HG02759 (cell line): ENCODE measurements around the gene PCP4.

Experiments used
- ATAC-seq: cut with Tn5 transposase; IDR thresholded peaks from one replicate; pipeline ENCODE4 v1.9.1; 2021; ENCODE audit warnings: mild to moderate bottlenecking, moderate library complexity; ENCODE audit not compliant: unreplicated experiment

Gene PCP4

GRCh38 chr21:39969691-39970364, 102.6 kb downstream of the PCP4 start:
- no peak for ATAC-seq

DNA sequence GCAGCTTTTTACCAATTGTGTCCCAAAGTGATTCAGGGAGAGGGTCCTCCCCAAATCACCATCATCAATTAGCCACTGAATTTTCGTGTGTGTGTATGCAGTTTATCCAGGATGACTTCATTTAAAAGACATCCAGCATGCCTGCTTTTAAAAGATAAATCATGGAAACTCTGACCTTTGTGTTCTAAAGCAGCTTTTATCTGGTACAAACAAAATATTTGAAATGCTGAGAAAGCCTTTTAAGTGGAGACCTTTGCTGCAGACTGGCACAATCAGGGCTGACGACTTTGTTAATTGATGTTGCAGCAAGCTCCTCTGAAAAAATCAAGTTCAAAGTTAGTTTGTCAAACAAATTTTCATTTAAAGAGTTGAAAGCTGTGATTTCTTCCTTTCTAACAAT, 104.7 kb downstream of the PCP4 start:
- no peak for ATAC-seq

DNA sequence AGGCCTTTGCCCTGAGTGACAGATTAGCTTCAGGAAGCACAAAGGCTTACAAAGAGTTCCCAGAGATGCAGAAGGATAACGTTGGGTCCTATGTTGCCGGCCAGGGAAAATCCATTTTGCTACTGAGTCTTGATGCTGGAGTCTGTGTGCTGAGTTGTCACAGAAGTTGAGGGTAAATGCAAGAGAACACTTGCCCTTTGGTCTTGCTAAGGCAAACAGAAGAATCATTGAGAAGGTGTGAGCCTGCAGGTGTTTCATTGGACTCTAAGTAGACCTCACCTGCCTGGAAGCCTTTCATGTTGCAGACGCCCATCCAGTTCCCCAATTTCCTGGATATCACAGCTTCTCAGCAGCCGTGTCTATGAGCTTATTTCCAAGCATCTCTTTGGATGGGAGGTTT, 105.2 kb downstream of the PCP4 start:
- ATAC-seq: no peak

DNA sequence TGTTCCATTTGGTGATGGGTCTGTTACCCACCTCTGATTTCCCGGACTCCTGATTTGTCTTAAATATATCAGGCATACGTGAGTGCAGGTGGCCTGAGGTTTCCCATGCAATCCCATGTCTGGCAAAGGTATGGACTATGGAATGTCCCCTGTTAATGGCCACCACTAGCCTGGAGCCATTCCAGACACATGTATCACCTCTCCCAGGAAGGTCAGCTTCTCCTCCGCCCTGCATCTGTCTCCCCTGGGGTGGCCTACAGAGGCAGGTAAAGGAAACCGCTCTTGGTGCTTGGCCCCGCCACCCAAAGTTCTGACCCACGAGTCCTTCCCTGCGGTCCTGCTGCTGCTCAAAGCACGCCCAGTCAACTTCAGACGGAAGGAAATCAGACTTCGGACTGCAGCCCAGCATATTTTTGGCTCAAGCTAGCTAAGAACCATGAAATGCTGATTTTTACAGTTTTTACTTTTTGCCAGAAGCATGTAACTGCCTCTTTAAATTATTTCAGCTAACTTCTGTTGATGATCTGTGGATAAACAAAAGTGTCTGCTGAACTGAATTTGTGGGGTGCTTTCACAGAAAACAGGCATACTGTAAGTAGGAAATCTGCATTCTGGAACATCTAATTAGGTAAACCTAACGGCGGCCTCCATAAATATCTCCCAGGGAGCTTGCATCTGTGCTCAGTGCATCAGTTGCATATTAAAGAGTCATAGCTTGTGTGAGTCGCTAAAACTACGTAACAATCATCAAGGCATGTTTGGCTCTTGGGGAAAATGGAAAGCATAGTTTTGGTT, 105.9 kb downstream of the PCP4 start:
- ATAC-seq: no peak

GRCh38 chr21:39976800-39977199, 109.6 kb downstream of the PCP4 start:
- no peak for ATAC-seq
